ENCODE data around the gene PLCD1.

PLCD1 gene

GRCh38 chr3:38020342-38020726 is 9.1 kb downstream of the PLCD1 start:
- H3K27me3 ChIP-seq (ENCODE audit: insufficient read depth, low read length, poor library complexity, severe bottlenecking): no peaks in the 10 kb centered on the region
- no peak overlapping the region for H3K4me3 ChIP-seq (ENCODE audit: low read length, poor library complexity, severe bottlenecking)
- H3K9me2 ChIP-seq (replicated peaks; ENCODE audit: low read depth, low read length): no peaks in the 10 kb centered on the region
- no peaks in the 10 kb centered on the region for H3K36me3 ChIP-seq (ENCODE audit: insufficient read depth, low read length)
- no peaks in the 10 kb centered on the region for H4K20me1 ChIP-seq (ENCODE audit: insufficient read depth, low read length, poor library complexity, severe bottlenecking)
- no peaks in the 10 kb centered on the region for H3K9me3 ChIP-seq (ENCODE audit: insufficient read depth, low read depth, low read length)
- no peak overlapping the region for H3K9ac ChIP-seq (ENCODE audit: low read depth, low read length, poor library complexity, severe bottlenecking)
- H3K4me1 ChIP-seq (ENCODE audit: insufficient read depth, low read length, poor library complexity, severe bottlenecking): peaks cover 9% of the 10 kb centered on the region
- H3K79me2 ChIP-seq (ENCODE audit: insufficient read depth, low read length): no peaks in the 10 kb centered on the region
- no peak overlapping the region for H2AFZ ChIP-seq (ENCODE audit: low read length)
- TF ChIP-seq, protein P1, sequence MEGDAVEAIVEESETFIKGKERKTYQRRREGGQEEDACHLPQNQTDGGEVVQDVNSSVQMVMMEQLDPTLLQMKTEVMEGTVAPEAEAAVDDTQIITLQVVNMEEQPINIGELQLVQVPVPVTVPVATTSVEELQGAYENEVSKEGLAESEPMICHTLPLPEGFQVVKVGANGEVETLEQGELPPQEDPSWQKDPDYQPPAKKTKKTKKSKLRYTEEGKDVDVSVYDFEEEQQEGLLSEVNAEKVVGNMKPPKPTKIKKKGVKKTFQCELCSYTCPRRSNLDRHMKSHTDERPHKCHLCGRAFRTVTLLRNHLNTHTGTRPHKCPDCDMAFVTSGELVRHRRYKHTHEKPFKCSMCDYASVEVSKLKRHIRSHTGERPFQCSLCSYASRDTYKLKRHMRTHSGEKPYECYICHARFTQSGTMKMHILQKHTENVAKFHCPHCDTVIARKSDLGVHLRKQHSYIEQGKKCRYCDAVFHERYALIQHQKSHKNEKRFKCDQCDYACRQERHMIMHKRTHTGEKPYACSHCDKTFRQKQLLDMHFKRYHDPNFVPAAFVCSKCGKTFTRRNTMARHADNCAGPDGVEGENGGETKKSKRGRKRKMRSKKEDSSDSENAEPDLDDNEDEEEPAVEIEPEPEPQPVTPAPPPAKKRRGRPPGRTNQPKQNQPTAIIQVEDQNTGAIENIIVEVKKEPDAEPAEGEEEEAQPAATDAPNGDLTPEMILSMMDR (conservative IDR thresholded peaks at IDR 0.05; ENCODE audit: low read length): no peak
- no peak for TF ChIP-seq EZH2phosphoT487 (IDR thresholded peaks at IDR 0.05; ENCODE audit: borderline replicate concordance)
- no peaks in the 10 kb centered on the region for H3F3A ChIP-seq (ENCODE audit: low read depth)
- H3K4me2 ChIP-seq (ENCODE audit: low read depth, low read length, poor library complexity, severe bottlenecking): no peak overlapping the region

DNA sequence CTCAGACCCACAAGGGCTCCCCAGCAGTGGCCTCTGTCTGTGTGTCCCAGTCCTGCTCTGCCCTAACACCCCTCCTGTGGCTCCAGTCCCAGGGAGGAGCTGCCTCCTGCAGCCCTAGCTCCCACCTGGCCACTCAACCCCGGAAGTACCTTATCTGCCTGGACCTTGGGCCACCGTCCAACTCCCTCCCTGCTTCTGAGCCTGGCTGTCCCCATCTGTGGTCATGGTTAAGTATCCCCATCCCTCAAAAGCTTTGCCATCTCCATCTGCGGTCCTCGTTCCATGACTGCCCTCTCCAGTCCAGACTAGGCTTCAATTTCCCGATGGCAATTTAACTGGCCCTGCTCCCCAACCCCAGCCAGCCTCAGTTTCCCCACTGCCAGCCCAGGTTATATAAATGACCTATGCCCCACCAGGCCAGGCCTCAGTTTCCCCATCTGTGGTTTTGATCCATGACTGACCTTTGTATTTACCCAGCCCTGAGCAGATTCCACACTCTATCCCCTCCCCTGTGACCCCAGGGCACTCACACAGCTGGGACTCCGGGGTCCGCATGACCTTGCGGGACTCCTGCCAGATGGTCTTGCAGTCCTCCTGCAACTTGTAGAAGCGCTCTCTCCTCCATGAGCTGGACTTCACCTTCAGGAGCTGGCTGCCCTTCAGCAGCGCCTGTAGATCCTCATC is 9.6 kb downstream of the PLCD1 start:
- no peak for TF ChIP-seq EZH2phosphoT487 (IDR thresholded peaks at IDR 0.05; ENCODE audit: borderline replicate concordance)
- TF ChIP-seq, protein P1 (conservative IDR thresholded peaks at IDR 0.05; ENCODE audit: low read length): no peak

DNA sequence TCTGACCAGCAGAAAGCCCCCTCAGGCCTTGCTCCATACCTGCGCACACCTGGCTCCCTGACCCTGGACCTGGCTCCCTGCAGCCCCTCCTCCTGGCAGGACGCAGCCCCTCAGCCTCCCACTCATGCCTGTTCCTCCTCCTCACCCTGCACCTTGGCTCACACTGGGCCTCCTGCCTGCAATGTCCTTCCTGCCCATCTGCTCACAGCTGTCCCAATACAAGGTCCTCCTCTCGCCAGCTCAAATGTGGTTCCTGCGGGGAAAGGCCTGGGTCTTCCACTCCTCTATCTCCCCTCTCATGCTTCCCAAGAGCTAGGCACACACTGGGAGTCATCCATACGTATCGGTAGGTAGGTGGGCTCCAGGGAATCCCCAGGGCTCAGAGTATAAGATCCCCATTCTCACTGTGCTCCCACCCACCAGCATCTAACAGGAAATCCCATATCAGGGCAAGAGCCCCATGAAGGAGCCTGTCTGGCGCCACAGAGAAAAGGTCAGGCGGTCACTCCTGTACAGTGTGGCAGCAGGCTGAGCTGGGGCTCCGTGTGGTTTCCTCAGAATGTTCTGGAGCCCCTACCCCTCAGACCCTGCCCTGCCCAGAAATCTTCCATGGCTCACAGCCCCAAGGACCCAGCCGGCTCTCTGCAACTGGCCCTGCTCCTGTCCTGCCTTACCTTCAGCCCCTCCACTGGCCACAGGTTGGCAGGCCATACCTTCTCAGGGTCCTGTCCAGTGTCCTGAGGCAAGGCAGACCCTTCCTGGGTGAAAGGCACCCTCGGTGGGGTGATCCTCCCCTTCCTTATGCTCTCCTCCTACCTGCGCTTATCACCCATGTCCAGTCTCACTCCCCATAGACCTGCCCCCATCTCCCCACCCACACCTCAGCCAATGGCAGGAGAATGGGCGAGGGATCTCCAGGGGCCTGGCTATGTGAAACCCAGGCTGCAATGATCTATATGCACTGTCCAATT is 10.9 kb downstream of the PLCD1 start:
- H3K79me2 ChIP-seq (ENCODE audit: insufficient read depth, low read length): no peaks in the 10 kb centered on the region
- H3K4me1 ChIP-seq (ENCODE audit: insufficient read depth, low read length, poor library complexity, severe bottlenecking): peaks cover 3% of the 10 kb centered on the region

More for the DNA sequence above, 9.6 kb downstream of the PLCD1 start:
- Histone ChIP-seq H3F3A (ENCODE audit: low read depth) (no peaks in the 10 kb centered on the region), H3K27me3 (ENCODE audit: insufficient read depth, low read length, poor library complexity, severe bottlenecking) (no peaks in the 10 kb centered on the region), H3K9me2 (replicated peaks; ENCODE audit: low read depth, low read length) (no peaks in the 10 kb centered on the region), H3K9me3 (ENCODE audit: insufficient read depth, low read depth, low read length) (no peaks in the 10 kb centered on the region), H3K36me3 (ENCODE audit: insufficient read depth, low read length) (no peaks in the 10 kb centered on the region), H3K79me2 (ENCODE audit: insufficient read depth, low read length) (no peaks in the 10 kb centered on the region), H3K4me2 (ENCODE audit: low read depth, low read length, poor library complexity, severe bottlenecking) (no peak overlapping the region), H3K4me3 (ENCODE audit: low read length, poor library complexity, severe bottlenecking) (no peak overlapping the region), H3K9ac (ENCODE audit: low read depth, low read length, poor library complexity, severe bottlenecking) (no peak overlapping the region), H3K4me1 (ENCODE audit: insufficient read depth, low read length, poor library complexity, severe bottlenecking) (peaks cover 7% of the 10 kb centered on the region), H2AFZ (ENCODE audit: low read length) (no peak overlapping the region), H4K20me1 (ENCODE audit: insufficient read depth, low read length, poor library complexity, severe bottlenecking) (no peaks in the 10 kb centered on the region)

More for the DNA sequence above, 10.9 kb downstream of the PLCD1 start:
- Histone ChIP-seq H3K9me2 (replicated peaks; ENCODE audit: low read depth, low read length) (no peaks in the 10 kb centered on the region), H3K9ac (ENCODE audit: low read depth, low read length, poor library complexity, severe bottlenecking) (no peak overlapping the region), H4K20me1 (ENCODE audit: insufficient read depth, low read length, poor library complexity, severe bottlenecking) (no peaks in the 10 kb centered on the region), H3F3A (ENCODE audit: low read depth) (no peaks in the 10 kb centered on the region), H3K27me3 (ENCODE audit: insufficient read depth, low read length, poor library complexity, severe bottlenecking) (no peaks in the 10 kb centered on the region), H3K9me3 (ENCODE audit: insufficient read depth, low read depth, low read length) (no peaks in the 10 kb centered on the region), H2AFZ (ENCODE audit: low read length) (no peak overlapping the region), H3K4me3 (ENCODE audit: low read length, poor library complexity, severe bottlenecking) (no peak overlapping the region), H3K36me3 (ENCODE audit: insufficient read depth, low read length) (no peaks in the 10 kb centered on the region), H3K4me2 (ENCODE audit: low read depth, low read length, poor library complexity, severe bottlenecking) (no peak overlapping the region)
- TF ChIP-seq, protein P1 (conservative IDR thresholded peaks at IDR 0.05; ENCODE audit: low read length): no peak
- TF ChIP-seq EZH2phosphoT487 (IDR thresholded peaks at IDR 0.05; ENCODE audit: borderline replicate concordance): no peak
